ENCODE results near the gene PRPF18.

PRPF18 gene

GRCh38 chr10:13671904-13672303, 85.1 kb downstream of the PRPF18 start:
- DNase-seq, result no peak

- no peak for DNase-seq
Measured at GRCh38 chr10:13672548-13672947, 85.8 kb downstream of the PRPF18 start.

- no peak for DNase-seq
Measured at GRCh38 chr10:13673156-13673555, 86.4 kb downstream of the PRPF18 start.

- no peak for DNase-seq
Measured at GRCh38 chr10:13674645-13675588, 88.2 kb downstream of the PRPF18 start.

GRCh38 chr10:13678101-13678843, 91.5 kb downstream of the PRPF18 start:
- no peak for DNase-seq

All from activated CD4-positive, alpha-beta T cell treated with anti-CD3 and anti-CD28 coated beads, Interleukin-2, Interleukin-6, amounts not matched to agents 100 ng/mL and 50 ng/mL, durations not matched to agents 16 hours and 8 hours (primary cell).